BLaER1 (cell line): ENCODE results near the gene WWOX.

Source experiments
- H3K27ac ChIP-seq: shearing (Covaris generic); formaldehyde crosslinking; 2 replicates; pipeline ENCODE4 v1.8.1; 2022
- H3K27me3 ChIP-seq: shearing (Covaris generic); formaldehyde crosslinking; 2 replicates; pipeline ENCODE4 v1.8.1; 2022
- H3K36me3 ChIP-seq: shearing (Covaris generic); formaldehyde crosslinking; 2 replicates; pipeline ENCODE4 v1.8.1; 2022
- H3K4me1 ChIP-seq: shearing (Covaris generic); formaldehyde crosslinking; 2 replicates; pipeline ENCODE4 v1.8.1; 2022
- H3K4me2 ChIP-seq: shearing (Covaris generic); formaldehyde crosslinking; 2 replicates; pipeline ENCODE4 v1.8.1; 2022
- H3K4me3 ChIP-seq: shearing (Covaris generic); formaldehyde crosslinking; 2 replicates; pipeline ENCODE4 v1.8.1; 2022
- H3K9ac ChIP-seq: shearing (Covaris generic); formaldehyde crosslinking; 2 replicates; pipeline ENCODE4 v1.8.1; 2022
- H3K9me3 ChIP-seq: shearing (Covaris generic); formaldehyde crosslinking; 2 replicates; pipeline ENCODE4 v1.8.1; 2022
- H4K20me1 ChIP-seq: shearing (Covaris generic); formaldehyde crosslinking; 2 replicates; pipeline ENCODE4 v1.8.1; 2022
- Cebpa-rat ChIP-seq: shearing (Covaris generic); IDR thresholded peaks from 2 replicates; pipeline ENCODE4 v1.8.1; 2022

WWOX gene

GRCh38 chr16:78648517-78648916, 549.1 kb downstream of the WWOX start:
- H3K9me3 ChIP-seq, result no peaks in the 10 kb centered on the region

DNA sequence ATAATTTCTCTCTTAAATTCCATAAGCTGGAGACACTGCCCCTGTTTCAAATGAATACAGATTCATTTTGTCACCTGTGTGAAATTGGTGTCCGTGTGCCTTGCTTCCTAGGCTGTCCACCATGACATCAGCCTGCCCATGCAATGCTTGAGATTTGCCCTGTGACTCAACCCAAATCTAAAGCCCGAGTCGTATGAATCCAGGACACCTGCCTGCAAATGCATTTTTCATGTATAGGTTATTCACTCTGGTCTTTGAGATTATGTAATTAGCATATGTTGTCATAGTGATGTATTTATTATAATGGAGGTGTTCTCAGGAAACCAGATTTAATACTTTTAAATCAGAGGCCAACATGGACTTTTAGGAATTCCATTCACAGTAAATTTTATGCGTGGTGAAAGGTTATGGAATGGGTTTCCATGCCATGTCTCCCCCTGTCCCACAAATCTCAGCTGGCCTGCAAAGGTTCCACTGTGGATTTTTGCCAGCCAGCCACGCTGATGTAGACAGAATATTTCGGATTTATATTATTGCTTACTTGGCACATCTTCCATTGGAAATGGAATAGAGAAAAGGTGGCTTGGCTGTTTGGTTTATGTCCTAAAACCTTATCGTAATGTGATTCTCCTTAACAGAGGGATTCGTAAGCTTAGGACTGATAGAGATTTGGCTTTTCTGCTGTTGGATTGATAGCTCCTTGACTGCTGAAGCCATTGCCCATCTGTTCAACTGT, 551.1 kb downstream of the WWOX start:
- Histone ChIP-seq H3K27ac (no peak overlapping the region), H3K9ac (no peak overlapping the region), H3K27me3 (no peaks in the 10 kb centered on the region), H3K9me3 (no peaks in the 10 kb centered on the region), H3K4me3 (no peak overlapping the region), H3K4me1 (no peaks in the 10 kb centered on the region), H3K36me3 (no peaks in the 10 kb centered on the region), H3K4me2 (no peak overlapping the region), H4K20me1 (no peaks in the 10 kb centered on the region)
- TF ChIP-seq Cebpa-rat, result no peak

More at GRCh38 chr16:78648517-78648916, 549.1 kb downstream of the WWOX start:
- Histone ChIP-seq H3K4me1 (no peaks in the 10 kb centered on the region), H3K4me2 (no peak overlapping the region), H4K20me1 (no peaks in the 10 kb centered on the region), H3K9ac (no peak overlapping the region), H3K27me3 (no peaks in the 10 kb centered on the region), H3K36me3 (no peaks in the 10 kb centered on the region), H3K4me3 (no peak overlapping the region), H3K27ac (no peak overlapping the region)
- no peak for TF ChIP-seq Cebpa-rat

GRCh38 chr16:78654929-78655328, 555.5 kb downstream of the WWOX start:
- TF ChIP-seq Cebpa-rat, result no peak
- Histone ChIP-seq H3K9ac (no peak overlapping the region), H3K27me3 (no peaks in the 10 kb centered on the region), H3K4me1 (no peaks in the 10 kb centered on the region), H3K27ac (no peak overlapping the region), H4K20me1 (no peaks in the 10 kb centered on the region), H3K4me3 (no peak overlapping the region), H3K4me2 (no peak overlapping the region), H3K9me3 (no peaks in the 10 kb centered on the region), H3K36me3 (no peaks in the 10 kb centered on the region)

- TF ChIP-seq Cebpa-rat, result no peak
- Histone ChIP-seq H3K27me3 (no peaks in the 10 kb centered on the region), H3K36me3 (no peaks in the 10 kb centered on the region), H3K9ac (no peak overlapping the region), H3K4me3 (no peak overlapping the region), H3K4me1 (no peaks in the 10 kb centered on the region), H3K27ac (no peak overlapping the region), H4K20me1 (no peaks in the 10 kb centered on the region), H3K4me2 (no peak overlapping the region), H3K9me3 (no peaks in the 10 kb centered on the region)
Observed at GRCh38 chr16:78655331-78656113, 556.1 kb downstream of the WWOX start.

- no peaks in the 10 kb centered on the region for H3K9me3 ChIP-seq
- TF ChIP-seq Cebpa-rat, result no peak
Observed at GRCh38 chr16:78656887-78657286, 557.4 kb downstream of the WWOX start.

GRCh38 chr16:78659216-78659615, 559.8 kb downstream of the WWOX start:
- Histone ChIP-seq H3K4me2 (no peak overlapping the region), H4K20me1 (no peaks in the 10 kb centered on the region), H3K36me3 (no peaks in the 10 kb centered on the region), H3K4me1 (no peaks in the 10 kb centered on the region), H3K27me3 (no peaks in the 10 kb centered on the region), H3K9me3 (no peaks in the 10 kb centered on the region), H3K9ac (no peak overlapping the region), H3K4me3 (no peak overlapping the region), H3K27ac (no peak overlapping the region)
- no peak for TF ChIP-seq Cebpa-rat

More at GRCh38 chr16:78656887-78657286, 557.4 kb downstream of the WWOX start:
- Histone ChIP-seq H4K20me1 (no peaks in the 10 kb centered on the region), H3K27me3 (no peaks in the 10 kb centered on the region), H3K9ac (no peak overlapping the region), H3K36me3 (no peaks in the 10 kb centered on the region), H3K27ac (no peak overlapping the region), H3K4me1 (no peaks in the 10 kb centered on the region), H3K4me2 (no peak overlapping the region), H3K4me3 (no peak overlapping the region)

DNA sequence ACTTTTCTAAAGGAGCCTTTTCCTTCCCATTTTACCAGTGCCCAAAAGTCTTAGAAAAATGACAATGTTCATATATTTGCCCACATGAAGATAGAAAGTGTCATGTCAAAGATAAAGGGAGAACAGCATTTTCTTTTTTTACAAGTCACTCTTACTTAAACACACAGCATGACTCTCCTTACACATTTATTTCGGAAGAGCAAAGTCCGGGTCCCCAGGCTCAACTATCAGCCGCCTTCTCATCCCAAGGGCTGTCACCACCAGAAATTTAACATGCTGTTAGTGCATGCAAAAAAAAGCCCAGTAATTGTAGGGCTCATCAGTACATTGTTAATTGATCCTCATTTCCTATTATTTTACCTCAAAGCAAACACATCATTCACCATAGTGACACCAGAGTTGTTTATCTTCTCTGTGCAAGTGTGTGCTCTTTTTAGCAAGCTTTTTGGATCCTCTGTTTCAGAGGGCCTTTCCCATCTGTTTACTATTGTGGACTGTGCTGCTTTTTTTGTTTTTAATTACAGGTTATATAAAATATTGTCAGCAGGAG, 560.3 kb downstream of the WWOX start:
- no peak for TF ChIP-seq Cebpa-rat
- Histone ChIP-seq H3K27me3 (no peaks in the 10 kb centered on the region), H3K4me2 (no peak overlapping the region), H4K20me1 (no peaks in the 10 kb centered on the region), H3K4me3 (no peak overlapping the region), H3K9ac (no peak overlapping the region), H3K36me3 (no peaks in the 10 kb centered on the region), H3K9me3 (no peaks in the 10 kb centered on the region), H3K4me1 (no peaks in the 10 kb centered on the region), H3K27ac (no peak overlapping the region)

GRCh38 chr16:78660795-78661194, 561.3 kb downstream of the WWOX start:
- TF ChIP-seq Cebpa-rat, result no peak
- no peaks in the 10 kb centered on the region for H3K36me3 ChIP-seq

GRCh38 chr16:78663690-78664089, 564.2 kb downstream of the WWOX start:
- Histone ChIP-seq H3K27ac (no peak overlapping the region), H3K9ac (no peak overlapping the region), H4K20me1 (no peaks in the 10 kb centered on the region), H3K4me2 (no peak overlapping the region), H3K4me1 (no peaks in the 10 kb centered on the region), H3K27me3 (no peaks in the 10 kb centered on the region), H3K36me3 (no peaks in the 10 kb centered on the region), H3K4me3 (no peak overlapping the region), H3K9me3 (no peaks in the 10 kb centered on the region)
- TF ChIP-seq Cebpa-rat, result no peak

More at GRCh38 chr16:78660795-78661194, 561.3 kb downstream of the WWOX start:
- Histone ChIP-seq H3K4me3 (no peak overlapping the region), H3K9me3 (no peaks in the 10 kb centered on the region), H3K9ac (no peak overlapping the region), H3K27ac (no peak overlapping the region), H3K4me1 (no peaks in the 10 kb centered on the region), H3K4me2 (no peak overlapping the region), H4K20me1 (no peaks in the 10 kb centered on the region), H3K27me3 (no peaks in the 10 kb centered on the region)
